Stimulated activated naive B cell treated with anti-CD40 and anti-IgM and Interleukin-4, amounts not matched to agents 10 μg/mL and 1 μg/mL and 100 μg/mL, for 72 hours (primary cell): Measurements from ENCODE around the gene TBC1D10B.
"Not testable (repeated sequence)": the region's sequence is repeated elsewhere in the genome, so short reads cannot be mapped to it uniquely, and the experiment has no call there.

Experiments used
- ATAC-seq, 2 donors: fragments of 150-1000 bp; cut with Tn5 transposase; replicated peaks; 2 replicates each; pipeline ENCODE4 v1.10.0; 2021; ENCODE audit warnings: moderate library complexity in 1 of 2
- DNase-seq: peaks from one replicate; pipeline ENCODE4 v3.0.0; 2021
- H3K27ac Mint-ChIP-seq: one replicate; pipeline ENCODE4 v1.8.0; 2022; ENCODE audit warnings: mild to moderate bottlenecking, mixed read lengths
- H3K27me3 Mint-ChIP-seq, 2 donors: one replicate each; pipeline ENCODE4 v1.8.0; 2022; ENCODE audit warnings: mixed read lengths in 2 of 2
- H3K36me3 Mint-ChIP-seq, 2 donors: one replicate each; pipeline ENCODE4 v1.8.0; 2022; ENCODE audit warnings: mixed read lengths in 2 of 2, mild to moderate bottlenecking in 1 of 2
- H3K4me1 Mint-ChIP-seq, 2 donors: one replicate each; pipeline ENCODE4 v1.8.0; 2022; ENCODE audit warnings: mixed read lengths in 2 of 2, mild to moderate bottlenecking in 1 of 2
- H3K4me3 Mint-ChIP-seq, 2 donors: one replicate each; pipeline ENCODE4 v1.8.0; 2022; ENCODE audit warnings: mild to moderate bottlenecking in 2 of 2, mixed read lengths in 2 of 2, moderate library complexity in 1 of 2
- H3K9me3 Mint-ChIP-seq, 2 donors: one replicate each; pipeline ENCODE4 v1.8.0; 2022; ENCODE audit warnings: mixed read lengths in 2 of 2, mild to moderate bottlenecking in 1 of 2

The TBC1D10B gene

DNA sequence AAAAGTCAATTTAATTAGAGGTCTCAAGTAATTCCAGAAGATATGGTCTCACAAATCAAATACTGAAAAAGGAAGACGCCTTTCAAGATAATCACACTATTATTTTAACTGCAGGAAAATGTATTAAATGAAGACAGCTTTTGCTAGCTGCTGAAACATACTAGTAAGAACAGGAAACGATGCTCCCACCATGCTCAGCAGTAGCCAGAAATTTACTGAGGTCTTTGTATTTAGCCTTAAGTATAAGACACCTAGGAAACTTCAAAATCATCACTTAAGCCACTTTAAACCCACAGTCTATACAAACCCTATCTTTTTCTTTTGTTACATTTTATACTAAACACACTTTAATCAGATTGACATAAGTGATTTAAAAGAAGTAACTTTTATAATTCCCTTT is 51.6 kb downstream of the TBC1D10B start:
- H3K27me3 Mint-ChIP-seq, H3K36me3 Mint-ChIP-seq, H3K9me3 Mint-ChIP-seq, H3K4me3 Mint-ChIP-seq, DNase-seq, H3K27ac Mint-ChIP-seq, ATAC-seq: not testable (repeated sequence)
- peaks cover 8 to 10% of the 10 kb centered on the region in 2 donors for H3K4me1 Mint-ChIP-seq

DNA sequence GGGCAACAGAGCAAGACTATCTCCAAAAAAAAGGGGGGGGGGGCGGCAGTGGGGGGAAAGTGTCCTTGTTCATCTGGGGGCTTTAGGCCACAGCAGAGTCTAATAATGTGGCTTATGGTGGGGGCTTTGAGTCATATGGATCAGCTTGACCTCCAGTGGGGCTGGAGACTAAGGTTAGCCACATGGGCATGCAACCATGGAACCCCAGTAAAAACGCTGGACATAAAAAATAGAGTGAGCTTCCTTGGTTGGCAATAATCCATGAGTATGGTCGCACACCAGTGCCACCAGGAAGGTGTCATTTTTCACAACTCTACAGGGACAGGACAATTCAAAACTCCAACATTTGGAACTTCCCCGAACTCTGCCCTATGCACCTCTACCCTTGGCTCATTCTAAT is 59.4 kb downstream of the TBC1D10B start:
- H3K9me3 Mint-ChIP-seq, H3K4me3 Mint-ChIP-seq, ATAC-seq, DNase-seq, H3K36me3 Mint-ChIP-seq, H3K27ac Mint-ChIP-seq, H3K27me3 Mint-ChIP-seq: not testable (repeated sequence)
- H3K4me1 Mint-ChIP-seq: peaks cover 21 to 40% of the 10 kb centered on the region in 2 donors

DNA sequence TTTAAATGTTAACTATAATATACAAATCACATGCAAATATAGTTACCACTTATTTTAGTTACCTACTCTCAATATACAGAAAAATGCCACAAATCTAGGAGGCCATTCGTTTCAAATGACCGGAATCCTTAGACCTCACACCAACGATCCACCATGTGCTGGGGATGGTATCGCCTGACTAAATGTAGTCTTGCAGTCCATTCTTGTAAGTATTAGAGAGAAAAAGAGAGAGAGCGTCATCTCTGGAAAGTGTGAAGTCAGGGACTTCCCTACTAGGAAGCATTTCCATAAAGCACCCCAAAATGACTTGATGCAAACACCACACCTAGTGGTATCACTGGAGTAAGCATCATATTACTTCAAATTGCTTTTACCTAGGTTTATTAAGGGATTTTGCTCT is 61.0 kb downstream of the TBC1D10B start:
- not testable (repeated sequence) for H3K27ac Mint-ChIP-seq, H3K4me3 Mint-ChIP-seq, H3K36me3 Mint-ChIP-seq, DNase-seq, ATAC-seq, H3K27me3 Mint-ChIP-seq, H3K9me3 Mint-ChIP-seq
- peaks cover 14 to 32% of the 10 kb centered on the region in 2 donors for H3K4me1 Mint-ChIP-seq
